Lung (tissue), 12 donors: Measurements from ENCODE around the gene CBLL1. TPM values are rescaled to one million over a fixed set of nuclear protein-coding genes. Genes with fewer than 3 reads are reported as not detected.

Source experiments
- ATAC-seq: fragments of 200-7000 bp; cut with Tn5 transposase; one replicate; pipeline ENCODE4 v1.9.1; 2020; ENCODE audit warnings: moderate number of reproducible peaks; ENCODE audit not compliant: insufficient read depth, low FRiP score
- DNase-seq, 3 donors: peaks; one replicate each; pipeline ENCODE4 v3.0.0-alpha.2; 2013 to 2017
- H3K27ac ChIP-seq, 2 donors: one replicate each; pipeline ENCODE4 v1.5.1; 2013; ENCODE audit warnings: mild to moderate bottlenecking in 2 of 2, moderate library complexity in 2 of 2, control low read depth in 1 of 2, inconsistent platforms in 1 of 2, low read depth in 1 of 2, low read length in 1 of 2
- H3K27me3 ChIP-seq, 3 donors: one replicate each; pipeline ENCODE4 v1.5.1; 2013; ENCODE audit warnings: low read length in 2 of 3; ENCODE audit not compliant: control insufficient read depth in 3 of 3, insufficient read depth in 3 of 3
- H3K36me3 ChIP-seq, 4 donors: one replicate each; pipeline ENCODE4 v1.5.1; 2013; ENCODE audit warnings: low read length in 4 of 4, mild to moderate bottlenecking in 1 of 4, moderate library complexity in 1 of 4; ENCODE audit not compliant: control insufficient read depth in 4 of 4, insufficient read depth in 4 of 4
- H3K4me1 ChIP-seq, 5 donors: one replicate each; pipeline ENCODE4 v1.5.1; 2013; ENCODE audit warnings: low read length in 5 of 5, mild to moderate bottlenecking in 2 of 5, moderate library complexity in 1 of 5; ENCODE audit not compliant: control insufficient read depth in 5 of 5, insufficient read depth in 5 of 5
- H3K4me3 ChIP-seq: one replicate; pipeline ENCODE4 v1.5.1; 2013; ENCODE audit warnings: mild to moderate bottlenecking, control low read depth, moderate library complexity
- H3K9ac ChIP-seq, 2 donors: one replicate each; pipeline ENCODE4 v1.5.1; 2013; ENCODE audit warnings: low read length in 2 of 2, control low read depth in 1 of 2; ENCODE audit not compliant: insufficient read depth in 1 of 2
- H3K9me3 ChIP-seq, 4 donors: one replicate each; pipeline ENCODE4 v1.5.1; 2013; ENCODE audit warnings: low read length in 3 of 4, mild to moderate bottlenecking in 1 of 4, moderate library complexity in 1 of 4; ENCODE audit not compliant: control insufficient read depth in 4 of 4, insufficient read depth in 3 of 4
- CTCF ChIP-seq: IDR thresholded peaks from 2 replicates; pipeline ENCODE4 v1.5.1; 2012; ENCODE audit warnings: mild to moderate bottlenecking; ENCODE audit errors: control extremely low read depth, extremely low read depth
- WGBS, 2 donors: extraction: QIAGEN DNeasy Blood & Tissue Kit; methylation state at CpG; one replicate each; pipeline ENCODE4 v1.1.7; 2013; 5-methylcytosine and 5-hydroxymethylcytosine counted together
- polyA plus RNA-seq, 2 donors: library from polyadenylated mRNA; stranded (reverse); fragments of 200-250 nt; gene quantifications; one replicate each; pipeline ENCODE4 v1.2.1, GENCODE V29; 2013
- total RNA-seq, 2 donors: library from RNA; depleted of rRNA in 1 of 2; stranded (reverse); fragments of >200 nt in 1 of 2; gene quantifications; one replicate each; pipeline ENCODE4 v1.2.1, GENCODE V29; 2014 to 2021
- donor health status: control.
- donor health status: control.
- donor health status: Bipolar disorder and iron deficiency.
- donor health status: healthy.
- donor health status: DM: yes; HTN: yes; CAD: no.

CBLL1 gene
- total and polyA plus RNA-seq, 4 donors, result 5.2 to 25.2 (median 15.1) TPM

DNA sequence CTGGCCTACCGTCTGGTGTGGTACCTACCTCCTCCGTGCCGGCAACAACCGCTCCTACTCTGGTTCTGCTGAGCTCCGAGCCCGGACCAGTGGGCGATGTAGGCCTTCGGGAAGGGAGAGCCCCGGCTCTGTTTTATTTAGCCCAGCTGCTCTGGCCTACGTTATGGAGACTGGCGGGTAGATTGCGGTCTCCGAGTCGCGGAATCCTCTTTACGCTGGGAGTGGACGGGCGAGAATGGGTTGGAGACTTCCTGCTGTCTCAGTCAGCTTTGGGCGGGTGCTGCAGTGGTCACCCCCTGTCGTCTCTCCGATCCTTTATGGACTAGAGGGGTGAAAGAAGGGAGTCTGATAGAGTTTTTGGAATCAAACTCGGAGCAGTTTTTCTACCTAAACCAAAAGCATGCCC, 406 bp downstream of the CBLL1 start:
- TF ChIP-seq CTCF, result no peak
- peak overlapping the region; percentile 75 to 87 for H3K9ac ChIP-seq
- DNase-seq (no peak), ATAC-seq (peak; percentile 22)
- H3K4me1 ChIP-seq, result peaks cover 0 to 20% (median 8%) of the 10 kb centered on the region in 5 donors
- no peaks in the 10 kb centered on the region for H3K27me3 ChIP-seq
- H3K9me3 ChIP-seq, result peaks cover 0 to 2% (median 0%) of the 10 kb centered on the region in 4 donors
- peak overlapping the region; percentile 98 to 100 for H3K27ac ChIP-seq
- H3K4me3 ChIP-seq, result peak overlapping the region; percentile 82
- H3K36me3 ChIP-seq, result no peaks in the 10 kb centered on the region
- WGBS, 2 donors, result 0% methylated on average over 22 of the region's 22 CpGs

DNA sequence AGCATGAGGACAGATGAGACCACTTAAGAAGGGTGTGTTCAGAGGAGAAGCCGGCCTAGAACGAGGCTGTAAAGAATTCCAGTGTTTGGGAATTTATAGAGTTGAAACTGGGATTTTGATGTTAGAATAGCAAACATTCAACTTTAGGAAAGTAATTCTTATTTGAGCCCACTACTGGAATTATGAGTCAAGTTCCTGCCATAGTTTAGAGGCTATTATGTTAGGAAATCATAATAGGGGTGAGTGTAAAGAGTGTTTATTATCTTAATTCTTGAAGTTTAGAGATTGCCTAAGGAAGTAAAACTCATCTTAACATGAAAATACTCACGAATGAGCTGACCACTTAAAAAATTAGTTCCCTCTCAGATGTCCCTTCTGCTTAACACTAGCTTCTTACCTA, 2.1 kb downstream of the CBLL1 start:
- Histone ChIP-seq H3K27me3 (no peaks in the 10 kb centered on the region), H3K9me3 (peaks cover 0 to 2% (median 0%) of the 10 kb centered on the region in 4 donors), H3K4me1 (peaks cover 0 to 20% (median 8%) of the 10 kb centered on the region in 5 donors), H3K9ac (no peak overlapping the region), H3K27ac (no peak overlapping the region), H3K4me3 (no peak overlapping the region), H3K36me3 (peaks cover under 1 to 7% (median 3%) of the 10 kb centered on the region in 4 donors)
- DNase-seq (no peak), ATAC-seq (no peak)
- WGBS, 2 donors, result 55 to 69% methylated on average over 3 of the region's 3 CpGs
- no peak for TF ChIP-seq CTCF

GRCh38 chr7:107751113-107751512, 7.2 kb downstream of the CBLL1 start:
- Histone ChIP-seq H3K36me3 (peaks cover 3 to 15% (median 9%) of the 10 kb centered on the region in 4 donors), H3K9ac (no peak overlapping the region), H3K27ac (no peak overlapping the region), H3K9me3 (no peaks in the 10 kb centered on the region), H3K4me1 (no peaks in the 10 kb centered on the region), H3K27me3 (no peaks in the 10 kb centered on the region), H3K4me3 (no peak overlapping the region)
- 95 to 97% methylated on average over 7 of the region's 7 CpGs for WGBS, 2 donors
- ATAC-seq, result no peak
- DNase-seq, result no peak
- TF ChIP-seq CTCF, result no peak

GRCh38 chr7:107754642-107755041, 10.7 kb downstream of the CBLL1 start:
- TF ChIP-seq CTCF, result no peak
- H3K9me3 ChIP-seq, result no peaks in the 10 kb centered on the region
- H3K4me1 ChIP-seq, result no peaks in the 10 kb centered on the region
- H3K36me3 ChIP-seq, result peaks cover 16 to 32% (median 23%) of the 10 kb centered on the region in 4 donors
- H3K27ac ChIP-seq, result no peak overlapping the region
- ATAC-seq (no peak), DNase-seq (no peak)
- WGBS, 2 donors, result 99 to 100% methylated on average over 2 of the region's 2 CpGs
- no peaks in the 10 kb centered on the region for H3K27me3 ChIP-seq
- H3K9ac ChIP-seq, result no peak overlapping the region
- no peak overlapping the region for H3K4me3 ChIP-seq
